GM23248 (cell line): Measurements from ENCODE around the gene TBCC. TPM values are rescaled to one million over a fixed set of nuclear protein-coding genes. Genes with fewer than 3 reads are reported as not detected.
A peak's percentile ranks its signal among the peaks of the same experiment; 100 is the strongest.
"Not testable (repeated sequence)": the region's sequence is repeated elsewhere in the genome, so short reads cannot be mapped to it uniquely, and the experiment has no call there.

Source experiments
- DNase-seq: peaks from one replicate; pipeline ENCODE4 v3.0.0-alpha.2; 2015
- H2AFZ ChIP-seq: fragments of 200-600 bp; sonication (generic); 2 replicates; pipeline ENCODE4 v1.6.1; 2016; ENCODE audit warnings: antibody characterized with exemption
- H3F3A ChIP-seq: fragments of 200-600 bp; sonication (generic); 2 replicates; pipeline ENCODE4 v1.6.1; 2016; ENCODE audit warnings: mild to moderate bottlenecking, antibody characterized with exemption, mixed run types; ENCODE audit not compliant: insufficient read depth
- H3K27ac ChIP-seq: fragments of 200-600 bp; sonication (generic); 2 replicates; pipeline ENCODE4 v1.5.1; 2016; ENCODE audit warnings: mild to moderate bottlenecking
- H3K27me3 ChIP-seq: fragments of 200-600 bp; sonication (generic); replicated peaks from 2 replicates; pipeline ENCODE4 v1.6.1; 2016; ENCODE audit warnings: mild to moderate bottlenecking; ENCODE audit not compliant: insufficient read depth
- H3K36me3 ChIP-seq: fragments of 200-600 bp; sonication (generic); 2 replicates; pipeline ENCODE4 v1.6.1; 2016; ENCODE audit warnings: low read depth, mild to moderate bottlenecking
- H3K4me1 ChIP-seq: fragments of 200-600 bp; sonication (generic); 2 replicates; pipeline ENCODE4 v1.6.1; 2016; ENCODE audit warnings: mild to moderate bottlenecking; ENCODE audit not compliant: insufficient read depth
- H3K4me2 ChIP-seq: fragments of 200-600 bp; sonication (generic); one replicate; pipeline ENCODE4 v1.6.1; 2016; ENCODE audit warnings: mild to moderate bottlenecking; ENCODE audit not compliant: unreplicated experiment
- H3K4me3 ChIP-seq: fragments of 200-600 bp; sonication (generic); 2 replicates; pipeline ENCODE4 v1.5.1; 2016; ENCODE audit warnings: mild to moderate bottlenecking
- H3K79me2 ChIP-seq: fragments of 200-600 bp; sonication (generic); 2 replicates; pipeline ENCODE4 v1.6.1; 2016; ENCODE audit warnings: mild to moderate bottlenecking; ENCODE audit not compliant: insufficient read depth
- H3K9ac ChIP-seq: fragments of 200-600 bp; sonication (generic); 2 replicates; pipeline ENCODE4 v1.6.1; 2016; ENCODE audit warnings: mild to moderate bottlenecking
- H3K9me2 ChIP-seq: fragments of 200-600 bp; sonication (generic); 2 replicates; pipeline ENCODE4 v1.6.1; 2016; ENCODE audit warnings: mixed run types, mild to moderate bottlenecking, moderate library complexity; ENCODE audit not compliant: insufficient read depth
- H3K9me3 ChIP-seq: fragments of 200-600 bp; sonication (generic); one replicate; pipeline ENCODE4 v1.6.1; 2017; ENCODE audit warnings: low read depth
- H4K20me1 ChIP-seq: fragments of 200-600 bp; sonication (generic); 2 replicates; pipeline ENCODE4 v1.6.0; 2016; ENCODE audit not compliant: insufficient read depth
- EZH2 ChIP-seq: fragments of 200-600 bp; sonication (generic); IDR thresholded peaks from 2 replicates; pipeline ENCODE4 v1.6.1; 2018; ENCODE audit warnings: antibody characterized with exemption, mild to moderate bottlenecking; ENCODE audit not compliant: insufficient read depth, poor library complexity, severe bottlenecking
- EZH2phosphoT487 ChIP-seq: fragments of 200-600 bp; sonication (generic); IDR thresholded peaks from 2 replicates; pipeline ENCODE4 v1.6.1; 2018; ENCODE audit warnings: antibody characterized with exemption, moderate library complexity, mild to moderate bottlenecking, low read depth; ENCODE audit not compliant: insufficient read depth
- WGBS, 2 experiments: methylation state at CpG; one replicate each; pipeline ENCODE4 v1.1.6; 2015 to 2017; ENCODE audit warnings: low lambda C conversion rate in 2 of 2, low coverage in 1 of 2; ENCODE audit errors: missing lambda C conversion rate in 2 of 2; 5-methylcytosine and 5-hydroxymethylcytosine counted together
- in situ Hi-C: fragments of 300-500 bp; cut with MboI; formaldehyde crosslinking; loops from 2 replicates; pipeline ENCODE4 v1.15.0; 2020
- polyA plus RNA-seq: library from polyadenylated mRNA; unstranded; fragments of >200 nt; fragmentation: Nextera tagmentation; extraction: Ambion mirVana; gene quantifications from 2 replicates; pipeline ENCODE4 v1.2.1, GENCODE V29; 2016
- total RNA-seq: library from RNA; depleted of rRNA; stranded (reverse); fragments of >200 nt; shearing (Covaris generic); gene quantifications from 2 replicates; pipeline ENCODE4 v1.2.3, GENCODE V29; 2014

The TBCC gene
- total and polyA plus RNA-seq, 2 experiments from 2014 or later: 35.0 to 36.9 TPM

DNA sequence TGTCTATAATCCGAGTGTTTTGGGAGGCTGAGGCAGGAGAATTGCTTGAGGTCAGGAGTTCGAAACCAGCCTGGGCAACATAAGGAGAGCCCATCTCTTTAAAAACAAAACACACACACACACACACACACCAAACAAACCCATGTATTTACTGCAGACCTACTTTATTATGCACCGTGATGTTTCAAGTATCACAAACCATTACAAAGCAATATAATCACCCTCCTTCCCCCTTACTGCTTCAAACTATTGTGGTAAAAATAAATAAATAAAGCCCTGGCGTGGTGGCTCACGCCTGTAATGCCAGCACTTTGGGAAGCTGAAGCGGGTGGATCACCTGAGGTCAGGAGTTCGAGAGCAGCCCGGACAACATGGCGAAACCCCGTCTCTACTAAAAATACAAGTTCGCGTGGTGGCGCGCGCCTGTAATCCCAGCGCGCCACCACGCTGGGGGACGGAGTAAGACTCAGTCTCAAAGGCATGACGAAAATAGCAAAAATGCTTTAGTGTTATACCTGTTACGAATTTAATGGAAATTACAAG, 1.5 kb downstream of the TBCC start:
- Histone ChIP-seq H3K27me3 (no peaks in the 10 kb centered on the region), H3K4me2 (peak overlapping the region; percentile 98), H3K4me1 (peaks cover 19% of the 10 kb centered on the region), H2AFZ (peak overlapping the region; percentile 11; the same call in 1 of the 2 replicates), H3F3A (peaks cover 30% of the 10 kb centered on the region), H3K4me3 (peak overlapping the region; percentile 94), H3K9ac (peak overlapping the region; percentile 95), H3K9me3 (no peaks in the 10 kb centered on the region), H3K36me3 (no peaks in the 10 kb centered on the region), H3K27ac (peak overlapping the region; percentile 88), H3K9me2 (no peaks in the 10 kb centered on the region), H4K20me1 (no peaks in the 10 kb centered on the region), H3K79me2 (peaks cover 30% of the 10 kb centered on the region)
- DNase-seq: peak; percentile 68
- no peak for TF ChIP-seq EZH2phosphoT487
- no peak for TF ChIP-seq EZH2
- in situ Hi-C loops: no loop called here
- WGBS, 2 experiments: 14 to 16% methylated on average over 21 of the region's 21 CpGs

DNA sequence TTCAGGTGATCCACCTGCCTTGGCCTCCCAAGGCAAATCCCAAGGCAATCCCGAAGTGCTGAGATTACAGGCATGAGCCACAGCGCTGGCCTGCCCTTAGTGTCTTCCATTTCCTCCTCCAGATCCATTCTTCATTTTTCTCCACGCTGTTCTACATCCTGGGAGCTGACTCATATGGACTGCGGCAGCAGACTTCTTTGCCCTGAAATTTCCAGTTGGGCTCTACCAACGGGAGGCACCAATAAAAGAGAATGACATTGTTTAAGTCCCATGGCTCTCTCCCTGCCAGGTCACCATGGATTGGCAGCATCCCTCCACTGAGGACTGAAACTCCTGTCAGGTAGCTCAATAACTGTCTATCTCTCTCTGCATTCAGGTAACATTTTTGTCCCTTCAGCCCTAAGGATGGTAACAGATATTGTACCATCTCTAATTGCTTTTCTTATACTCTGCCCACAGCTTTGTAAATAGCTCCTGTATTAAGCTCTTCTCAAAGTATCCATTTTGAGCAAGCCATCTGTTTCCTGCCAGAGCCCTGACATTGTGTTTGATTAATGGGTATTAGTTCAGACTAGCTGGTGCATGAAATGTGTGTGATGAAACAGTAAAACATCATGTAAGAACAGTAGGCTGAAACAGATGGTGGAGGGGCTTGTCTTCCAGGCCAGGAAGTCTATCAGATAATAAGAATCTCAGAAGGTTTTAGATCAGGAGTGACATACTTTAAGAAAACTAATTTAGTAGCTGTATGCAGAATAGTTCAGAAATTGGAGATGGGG, 3.6 kb downstream of the TBCC start:
- Histone ChIP-seq H3K4me1 (peaks cover 13% of the 10 kb centered on the region), H2AFZ (no peak overlapping the region), H4K20me1 (no peaks in the 10 kb centered on the region), H3K9ac (no peak overlapping the region), H3K9me3 (no peaks in the 10 kb centered on the region), H3K27me3 (no peaks in the 10 kb centered on the region), H3K36me3 (no peaks in the 10 kb centered on the region), H3K27ac (0 out of 2 replicates have a peak overlapping the region, but pooled peaks have one; percentile 13), H3K79me2 (peaks cover 30% of the 10 kb centered on the region), H3K4me2 (no peak overlapping the region), H3F3A (peaks cover 14% of the 10 kb centered on the region), H3K4me3 (no peak overlapping the region), H3K9me2 (no peaks in the 10 kb centered on the region)
- peak; percentile 49 for DNase-seq
- 60 to 73% methylated on average over 5 of the region's 5 CpGs for WGBS, 2 experiments
- TF ChIP-seq EZH2phosphoT487 (no peak), EZH2 (no peak)
- in situ Hi-C loops: no loop called here

- in situ Hi-C loops: no loop called here
- peak; percentile 50 for DNase-seq
- peaks cover 13% of the 10 kb centered on the region for H3K4me1 ChIP-seq
- H3K9me3 ChIP-seq: no peaks in the 10 kb centered on the region
- WGBS, 2 experiments: 46 to 52% methylated on average over 3 of the region's 3 CpGs
- TF ChIP-seq EZH2phosphoT487 (no peak), EZH2 (no peak)
- peak overlapping the region; percentile 32; the same call in 1 of the 2 replicates for H2AFZ ChIP-seq
- H3K27ac ChIP-seq: no peak overlapping the region
- no peak overlapping the region for H3K4me2 ChIP-seq
- no peak overlapping the region for H3K4me3 ChIP-seq
- peaks cover 11% of the 10 kb centered on the region for H3F3A ChIP-seq
- H4K20me1 ChIP-seq: no peaks in the 10 kb centered on the region
- H3K27me3 ChIP-seq: no peaks in the 10 kb centered on the region
- peaks cover 28% of the 10 kb centered on the region for H3K79me2 ChIP-seq
- H3K36me3 ChIP-seq: no peaks in the 10 kb centered on the region
- H3K9ac ChIP-seq: no peak overlapping the region
- no peaks in the 10 kb centered on the region for H3K9me2 ChIP-seq
Observed at GRCh38 chr6:42740725-42741124, 5.2 kb downstream of the TBCC start.

DNA sequence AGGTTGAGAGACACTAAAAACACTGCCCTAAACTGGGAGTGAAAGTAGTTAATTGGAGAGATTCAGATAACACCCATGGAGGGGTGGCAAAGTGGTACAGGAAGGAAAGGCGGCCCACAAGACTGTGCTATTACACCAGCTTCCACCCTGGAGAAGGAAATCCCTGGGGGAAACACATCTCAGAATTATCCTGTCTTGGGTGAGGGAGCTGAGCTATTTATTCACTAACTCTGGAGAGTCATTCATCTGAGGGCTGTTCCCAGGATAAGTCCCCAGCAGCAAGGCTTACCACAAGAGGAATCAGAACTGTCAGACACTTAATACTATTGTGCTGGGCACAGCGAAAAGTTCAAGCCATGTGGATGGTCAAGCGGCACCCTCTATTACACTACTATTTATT, 9.9 kb downstream of the TBCC start:
- DNase-seq: no peak
- Histone ChIP-seq H3F3A (no peaks in the 10 kb centered on the region), H2AFZ (no peak overlapping the region), H3K4me2 (no peak overlapping the region), H3K4me3 (no peak overlapping the region), H3K9ac (no peak overlapping the region), H3K79me2 (no peaks in the 10 kb centered on the region), H3K9me3 (no peaks in the 10 kb centered on the region), H4K20me1 (no peaks in the 10 kb centered on the region), H3K27me3 (no peaks in the 10 kb centered on the region), H3K9me2 (no peaks in the 10 kb centered on the region), H3K36me3 (no peaks in the 10 kb centered on the region), H3K27ac (no peak overlapping the region), H3K4me1 (peaks cover 3% of the 10 kb centered on the region; the same call in 1 of the 2 replicates)
- in situ Hi-C loops: no loop called here
- TF ChIP-seq EZH2phosphoT487 (no peak), EZH2 (no peak)
- 61 to 72% methylated on average over 3 of the region's 3 CpGs for WGBS, 2 experiments

GRCh38 chr6:42733867-42734481, 11.9 kb downstream of the TBCC start:
- H3K4me3 ChIP-seq, H3K27me3 ChIP-seq, H2AFZ ChIP-seq, H3K27ac ChIP-seq, H3K9me2 ChIP-seq, H3K79me2 ChIP-seq, H4K20me1 ChIP-seq, H3K4me1 ChIP-seq, H3K9me3 ChIP-seq, in situ Hi-C loops, H3K4me2 ChIP-seq, H3K9ac ChIP-seq, DNase-seq, H3F3A ChIP-seq, H3K36me3 ChIP-seq: not testable (repeated sequence)
- 68 to 73% methylated on average over 13 of the region's 13 CpGs for WGBS, 2 experiments
